Spleen (tissue), 7 donors: ENCODE data around the gene PSMG4.

Source experiments
- POLR2AphosphoS5 ChIP-seq, 3 donors: sonication (generic); formaldehyde crosslinking; IDR thresholded peaks; one replicate each; pipeline ENCODE4 v1.5.1; 2017; ENCODE audit warnings: antibody characterized with exemption in 3 of 3
- TF ChIP-seq, protein P1 (sequence below), 11 experiments: fragments of 200-600 bp in 7 of 11; fragments of 450-650 bp in 4 of 11; sonication (generic) in 4 of 11; IDR thresholded peaks in 8 of 11; conservative IDR thresholded peaks in 3 of 11; 1 replicate in 7 of 11; 2 replicates in 4 of 11; pipeline versions ENCODE4 v1.4.0 to v1.8.0; 2016 to 2021; ENCODE audit warnings: antibody characterized with exemption in 11 of 11, inconsistent platforms in 4 of 11, mild to moderate bottlenecking in 1 of 11
- donor health status: DM: no; HTN: no; CAD: no; lungs with moderate emphysema.
- donor health status: DM: no; HTN: no; CAD: no.
- donor health status: DM: no; HTN: no; CAD: no.

DNA sequence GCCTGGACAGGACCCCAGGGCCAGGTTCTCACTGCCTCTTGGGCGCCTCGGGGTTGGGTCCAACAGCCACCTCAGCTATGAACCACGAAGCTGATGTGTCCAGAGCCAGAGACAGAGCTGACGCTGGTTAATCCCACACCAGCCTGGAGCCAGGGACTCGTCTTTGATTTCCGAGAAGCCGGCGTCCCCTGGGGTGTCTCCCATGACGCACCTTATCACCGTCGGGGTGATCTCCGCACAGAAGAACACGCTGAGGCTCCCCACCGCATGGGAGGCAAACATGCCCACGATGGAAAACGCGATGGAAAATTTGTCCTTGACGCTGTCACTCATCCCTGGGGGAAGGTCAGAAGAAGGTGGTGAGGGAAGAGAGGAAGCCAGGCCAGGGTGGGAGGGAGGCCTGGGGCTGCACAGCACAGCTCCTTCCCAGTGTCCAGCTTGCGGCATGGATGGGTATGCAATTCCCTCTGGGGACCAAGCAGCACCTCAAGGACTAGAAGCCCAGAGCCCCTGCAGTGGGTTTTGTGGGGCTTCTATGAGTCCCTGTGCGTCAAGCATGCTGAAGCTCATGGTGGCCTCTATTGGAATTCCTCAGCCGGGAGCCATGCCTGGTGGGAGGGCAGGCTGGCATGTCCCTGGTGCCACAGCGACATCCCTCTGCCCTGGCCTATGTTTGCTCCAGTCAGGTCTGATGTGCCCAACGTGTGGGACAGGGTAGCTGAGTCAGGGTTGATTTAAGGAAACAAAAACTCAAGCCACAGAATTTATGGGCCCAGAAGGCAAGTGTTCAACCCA is 25.1 kb downstream of the PSMG4 start:
- TF ChIP-seq, protein P1, sequence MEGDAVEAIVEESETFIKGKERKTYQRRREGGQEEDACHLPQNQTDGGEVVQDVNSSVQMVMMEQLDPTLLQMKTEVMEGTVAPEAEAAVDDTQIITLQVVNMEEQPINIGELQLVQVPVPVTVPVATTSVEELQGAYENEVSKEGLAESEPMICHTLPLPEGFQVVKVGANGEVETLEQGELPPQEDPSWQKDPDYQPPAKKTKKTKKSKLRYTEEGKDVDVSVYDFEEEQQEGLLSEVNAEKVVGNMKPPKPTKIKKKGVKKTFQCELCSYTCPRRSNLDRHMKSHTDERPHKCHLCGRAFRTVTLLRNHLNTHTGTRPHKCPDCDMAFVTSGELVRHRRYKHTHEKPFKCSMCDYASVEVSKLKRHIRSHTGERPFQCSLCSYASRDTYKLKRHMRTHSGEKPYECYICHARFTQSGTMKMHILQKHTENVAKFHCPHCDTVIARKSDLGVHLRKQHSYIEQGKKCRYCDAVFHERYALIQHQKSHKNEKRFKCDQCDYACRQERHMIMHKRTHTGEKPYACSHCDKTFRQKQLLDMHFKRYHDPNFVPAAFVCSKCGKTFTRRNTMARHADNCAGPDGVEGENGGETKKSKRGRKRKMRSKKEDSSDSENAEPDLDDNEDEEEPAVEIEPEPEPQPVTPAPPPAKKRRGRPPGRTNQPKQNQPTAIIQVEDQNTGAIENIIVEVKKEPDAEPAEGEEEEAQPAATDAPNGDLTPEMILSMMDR (IDR thresholded peaks at IDR 0.05 in 8 of 11, conservative IDR thresholded peaks at IDR 0.05 in 3 of 11): no peak
- TF ChIP-seq POLR2AphosphoS5 (IDR thresholded peaks at IDR 0.05): no peak
